Spleen (tissue), 11 donors: Measurements from ENCODE around the gene DYSF. TPM values are rescaled to one million over a fixed set of nuclear protein-coding genes. Genes with fewer than 3 reads are reported as not detected.
A peak's percentile ranks its signal among the peaks of the same experiment; 100 is the strongest.

Experiments used
- DNase-seq: peaks from one replicate; pipeline ENCODE4 v3.0.0-alpha.2; 2020
- H3K27ac ChIP-seq, 8 donors: fragments of 200-600 bp; sonication (generic) in 7 of 8; 1 replicate in 4 of 8; 2 replicates in 4 of 8; pipeline versions ENCODE4 v1.5.0 to v1.8.0; 2016 to 2021; ENCODE audit warnings: inconsistent platforms in 4 of 8, mild to moderate bottlenecking in 4 of 8, moderate library complexity in 1 of 8
- H3K27me3 ChIP-seq, 7 donors: fragments of 200-600 bp; sonication (generic) in 6 of 7; replicated peaks in 1 of 7; 1 replicate in 4 of 7; 2 replicates in 3 of 7; pipeline versions ENCODE4 v1.5.0 to v1.8.0; 2016 to 2021; ENCODE audit warnings: inconsistent platforms in 3 of 7, mild to moderate bottlenecking in 1 of 7
- H3K36me3 ChIP-seq, 6 donors: fragments of 200-600 bp; sonication (generic) in 5 of 6; 1 replicate in 4 of 6; 2 replicates in 2 of 6; pipeline versions ENCODE4 v1.5.0 to v1.8.0; 2016 to 2021; ENCODE audit warnings: inconsistent platforms in 2 of 6
- H3K4me1 ChIP-seq, 6 donors: fragments of 200-600 bp; sonication (generic) in 5 of 6; 1 replicate in 3 of 6; 2 replicates in 3 of 6; pipeline versions ENCODE4 v1.5.0 to v1.8.0; 2016 to 2021; ENCODE audit warnings: inconsistent platforms in 3 of 6
- H3K4me3 ChIP-seq, 8 donors: fragments of 200-600 bp; sonication (generic) in 7 of 8; 1 replicate in 4 of 8; 2 replicates in 4 of 8; pipeline versions ENCODE4 v1.5.0 to v1.8.0; 2016 to 2021; ENCODE audit warnings: inconsistent platforms in 4 of 8, mild to moderate bottlenecking in 4 of 8, moderate library complexity in 2 of 8
- H3K9me3 ChIP-seq, 8 donors: fragments of 200-600 bp; sonication (generic) in 7 of 8; 1 replicate in 4 of 8; 2 replicates in 4 of 8; pipeline versions ENCODE4 v1.5.0 to v1.8.0; 2016 to 2021; ENCODE audit warnings: inconsistent platforms in 4 of 8
- POLR2A ChIP-seq, 3 donors: fragments of 450-650 bp; IDR thresholded peaks; one replicate each; pipeline ENCODE4 v1.5.1; 2017; ENCODE audit warnings: antibody characterized with exemption in 3 of 3, mild to moderate bottlenecking in 1 of 3
- POLR2AphosphoS5 ChIP-seq, 3 donors: sonication (generic); formaldehyde crosslinking; IDR thresholded peaks; one replicate each; pipeline ENCODE4 v1.5.1; 2017; ENCODE audit warnings: antibody characterized with exemption in 3 of 3
- WGBS, 5 donors: extraction: QIAGEN DNeasy Blood & Tissue Kit in 3 of 5; methylation state at CpG; one replicate each; pipeline versions ENCODE4 v1.1.5 to v1.1.7; 2013 to 2018; 5-methylcytosine and 5-hydroxymethylcytosine counted together
- intact Hi-C: fragments of 100-400 bp; cut with DNase I; formaldehyde crosslinking; loops from one replicate; pipeline ENCODE4 v1.15.0; 2023; ENCODE audit warnings: low total_unique reads
- polyA plus RNA-seq, 3 donors: library from polyadenylated mRNA; stranded (reverse); fragments of 200-250 nt; gene quantifications; one replicate each; pipeline ENCODE4 v1.2.1, GENCODE V29; 2013
- total RNA-seq, 7 donors: library from RNA; depleted of rRNA in 3 of 7; stranded (reverse); fragments of >200 nt in 3 of 7; fragmentation: NEBNext Ultra II Directional in 4 of 7; extraction: Animal tissue kit (Norgen Biotek cat#: 25700) in 4 of 7; gene quantifications; one replicate each; pipeline versions ENCODE4 v1.1.0 to v1.2.1, GENCODE V29; 2016 to 2021
- TF ChIP-seq, protein P1 (sequence below), 11 experiments: fragments of 200-600 bp in 7 of 11; fragments of 450-650 bp in 4 of 11; sonication (generic) in 4 of 11; IDR thresholded peaks in 8 of 11; conservative IDR thresholded peaks in 3 of 11; 1 replicate in 7 of 11; 2 replicates in 4 of 11; pipeline versions ENCODE4 v1.4.0 to v1.8.0; 2016 to 2021; ENCODE audit warnings: antibody characterized with exemption in 11 of 11, inconsistent platforms in 4 of 11, mild to moderate bottlenecking in 1 of 11
- donor health status: healthy with polysubstance abuse.
- donor health status: DM: no; HTN: no; CAD: no; lungs with moderate emphysema.
- donor health status: DM: no; HTN: no; CAD: no.
- donor health status: Bipolar disorder and iron deficiency.
- donor health status: healthy.
- donor health status: DM: no; HTN: no; CAD: no.
- donor health status: DM: yes; HTN: yes; CAD: no.

The DYSF gene
- total and polyA plus RNA-seq, 10 donors = 4.0 to 287 (median 124) TPM

DNA sequence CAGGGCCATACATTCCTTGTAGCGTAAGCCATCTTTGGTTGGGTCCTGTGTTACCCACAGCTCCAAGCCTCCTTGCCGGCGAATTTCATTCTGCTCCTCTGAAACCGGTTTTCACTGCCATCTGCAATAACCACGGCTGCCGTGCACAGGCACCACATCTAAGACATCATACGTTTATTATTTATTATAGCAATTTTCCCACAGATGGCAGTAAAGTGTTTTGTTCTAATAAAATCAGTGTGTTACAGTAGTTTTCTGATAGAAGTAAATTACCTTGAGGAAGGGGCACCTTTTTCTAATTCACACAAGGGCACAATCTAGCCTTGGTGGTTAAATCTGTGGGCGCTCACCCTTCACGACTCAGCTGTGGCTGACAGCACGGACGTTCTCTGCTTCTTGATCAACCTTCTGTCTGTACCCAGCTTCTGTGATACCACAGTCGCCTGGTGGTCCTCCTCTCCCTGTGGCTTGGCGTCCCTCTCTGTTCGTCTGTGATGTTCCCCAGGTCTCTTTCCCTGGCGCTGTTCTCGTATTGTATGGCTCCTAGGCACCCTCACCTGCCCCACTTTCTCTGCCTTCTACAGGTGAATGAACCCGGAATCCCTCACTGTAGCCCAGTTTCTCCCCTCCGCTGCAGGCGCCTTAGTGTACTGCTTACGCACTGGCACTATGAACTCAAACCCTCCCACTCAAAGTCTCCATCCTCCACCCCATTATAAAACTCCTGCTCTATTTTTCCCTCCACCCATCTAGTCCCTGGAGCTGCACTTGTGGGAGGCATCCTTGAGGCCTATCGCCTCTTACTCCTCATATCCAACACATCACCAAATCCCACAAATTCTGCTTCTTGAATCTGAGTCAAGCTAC lies 236.8 kb downstream of the DYSF start:
- peaks cover 0 to 53% (median 10%) of the 10 kb centered on the region in 6 donors for H3K36me3 ChIP-seq
- peak; percentile 54 for DNase-seq
- peaks cover 0 to 6% (median 0%) of the 10 kb centered on the region in 6 donors for H3K4me1 ChIP-seq
- TF ChIP-seq POLR2A (IDR thresholded peaks at IDR 0.05) (no peak), POLR2AphosphoS5 (IDR thresholded peaks at IDR 0.05) (no peak)
- TF ChIP-seq, protein P1, sequence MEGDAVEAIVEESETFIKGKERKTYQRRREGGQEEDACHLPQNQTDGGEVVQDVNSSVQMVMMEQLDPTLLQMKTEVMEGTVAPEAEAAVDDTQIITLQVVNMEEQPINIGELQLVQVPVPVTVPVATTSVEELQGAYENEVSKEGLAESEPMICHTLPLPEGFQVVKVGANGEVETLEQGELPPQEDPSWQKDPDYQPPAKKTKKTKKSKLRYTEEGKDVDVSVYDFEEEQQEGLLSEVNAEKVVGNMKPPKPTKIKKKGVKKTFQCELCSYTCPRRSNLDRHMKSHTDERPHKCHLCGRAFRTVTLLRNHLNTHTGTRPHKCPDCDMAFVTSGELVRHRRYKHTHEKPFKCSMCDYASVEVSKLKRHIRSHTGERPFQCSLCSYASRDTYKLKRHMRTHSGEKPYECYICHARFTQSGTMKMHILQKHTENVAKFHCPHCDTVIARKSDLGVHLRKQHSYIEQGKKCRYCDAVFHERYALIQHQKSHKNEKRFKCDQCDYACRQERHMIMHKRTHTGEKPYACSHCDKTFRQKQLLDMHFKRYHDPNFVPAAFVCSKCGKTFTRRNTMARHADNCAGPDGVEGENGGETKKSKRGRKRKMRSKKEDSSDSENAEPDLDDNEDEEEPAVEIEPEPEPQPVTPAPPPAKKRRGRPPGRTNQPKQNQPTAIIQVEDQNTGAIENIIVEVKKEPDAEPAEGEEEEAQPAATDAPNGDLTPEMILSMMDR (IDR thresholded peaks at IDR 0.05 in 8 of 11, conservative IDR thresholded peaks at IDR 0.05 in 3 of 11) = no peak
- H3K27me3 ChIP-seq = peaks cover 0 to 8% (median 0%) of the 10 kb centered on the region in 7 donors
- no peak overlapping the region for H3K4me3 ChIP-seq
- WGBS, 5 donors = 87 to 94% (median 91%) methylated on average over 21 of the region's 21 CpGs
- H3K27ac ChIP-seq = no peak overlapping the region
- intact Hi-C loops = no loop called here
- no peaks in the 10 kb centered on the region for H3K9me3 ChIP-seq

DNA sequence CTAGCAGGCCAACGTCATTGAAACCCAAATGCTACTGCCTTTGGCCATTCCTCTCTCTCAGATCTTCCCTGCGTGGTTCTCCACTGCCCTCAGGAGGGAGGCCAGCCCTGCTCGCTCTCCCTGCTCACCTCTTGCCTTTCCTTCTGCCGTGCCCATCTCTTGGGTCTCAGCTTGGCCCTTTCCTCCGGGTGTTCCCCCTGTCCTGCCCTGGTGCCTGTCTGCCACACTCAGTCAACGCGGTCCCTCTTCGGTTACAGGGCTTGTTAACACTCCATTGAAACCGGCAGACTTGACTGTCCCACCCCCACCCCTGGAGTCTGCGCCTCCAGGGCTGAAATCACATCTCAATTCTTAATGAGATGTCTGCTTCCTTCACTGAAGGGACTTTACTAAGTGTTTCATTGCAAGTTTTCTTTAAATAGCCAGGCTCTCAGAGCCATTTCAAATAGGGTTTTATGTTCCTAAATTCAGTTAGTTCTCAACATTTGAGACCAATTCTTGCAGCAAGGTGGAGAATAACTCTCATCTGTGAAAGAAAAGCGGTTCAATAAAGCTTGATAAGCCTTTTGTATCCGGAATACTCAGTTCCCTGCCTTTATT lies 237.6 kb downstream of the DYSF start:
- peaks cover 0 to 11% (median 0%) of the 10 kb centered on the region in 7 donors for H3K27me3 ChIP-seq
- WGBS, 5 donors = 72 to 80% (median 74%) methylated on average over 12 of the region's 12 CpGs
- no peak overlapping the region for H3K27ac ChIP-seq
- H3K36me3 ChIP-seq = peaks cover 0 to 45% (median 9%) of the 10 kb centered on the region in 6 donors
- intact Hi-C loops = no loop called here
- H3K9me3 ChIP-seq = no peaks in the 10 kb centered on the region
- peaks cover 0 to 6% (median 0%) of the 10 kb centered on the region in 6 donors for H3K4me1 ChIP-seq
- peak; percentile 58 for DNase-seq
- peak in 1 of 3 donors; percentile 38 for TF ChIP-seq POLR2AphosphoS5 (IDR thresholded peaks at IDR 0.05)
- TF ChIP-seq, protein P1 (IDR thresholded peaks at IDR 0.05 in 8 of 11, conservative IDR thresholded peaks at IDR 0.05 in 3 of 11) = no peak
- no peak for TF ChIP-seq POLR2A (IDR thresholded peaks at IDR 0.05)
- H3K4me3 ChIP-seq = no peak overlapping the region

DNA sequence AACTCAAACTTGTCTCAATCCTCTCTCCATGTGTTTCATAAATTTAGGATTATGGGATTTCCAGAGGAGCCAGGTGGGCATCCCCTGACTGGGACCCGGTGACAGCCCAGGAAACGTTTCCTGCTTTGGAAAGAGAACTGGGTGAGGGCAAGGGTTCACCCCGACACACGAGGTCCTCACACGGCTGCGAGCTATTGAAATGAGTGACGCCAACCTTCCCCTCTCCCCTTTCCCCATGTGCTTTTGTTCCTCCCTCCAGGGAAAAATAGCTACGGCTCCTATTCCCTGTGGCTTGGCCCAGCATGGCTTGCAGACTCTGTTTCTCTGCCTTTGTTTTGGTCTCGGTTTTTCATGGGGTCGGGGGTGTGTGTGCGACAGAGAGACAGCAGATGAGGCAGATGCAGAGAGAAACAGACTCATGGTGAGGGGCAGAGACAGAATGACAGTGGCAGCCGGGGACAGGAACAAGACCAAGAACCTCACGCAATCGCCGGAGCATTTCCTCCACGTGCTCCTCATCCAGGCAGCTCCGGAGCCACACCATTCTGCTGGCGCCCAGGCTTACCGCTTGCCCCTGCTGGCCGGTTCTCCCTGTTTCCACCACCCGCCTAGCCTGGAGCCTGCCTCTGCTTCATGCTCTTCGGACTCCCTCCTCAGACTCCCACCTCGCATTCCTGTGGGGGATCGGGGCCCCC lies 238.5 kb downstream of the DYSF start:
- WGBS, 5 donors = 50 to 63% (median 53%) methylated on average over 23 to 24 of the region's 24 CpGs
- Histone ChIP-seq H3K36me3 (peaks cover 0 to 36% (median 8%) of the 10 kb centered on the region in 6 donors), H3K27ac (no peak overlapping the region), H3K9me3 (no peaks in the 10 kb centered on the region), H3K27me3 (peaks cover 0 to 11% (median 0%) of the 10 kb centered on the region in 7 donors), H3K4me1 (peaks cover 0 to 6% (median 0%) of the 10 kb centered on the region in 6 donors), H3K4me3 (no peak overlapping the region)
- DNase-seq = peak; percentile 71
- TF ChIP-seq POLR2AphosphoS5 (IDR thresholded peaks at IDR 0.05) = peak in 2 of 3 donors; percentile 8 to 66
- no peak for TF ChIP-seq POLR2A (IDR thresholded peaks at IDR 0.05)
- intact Hi-C loops = no loop called here

DNA sequence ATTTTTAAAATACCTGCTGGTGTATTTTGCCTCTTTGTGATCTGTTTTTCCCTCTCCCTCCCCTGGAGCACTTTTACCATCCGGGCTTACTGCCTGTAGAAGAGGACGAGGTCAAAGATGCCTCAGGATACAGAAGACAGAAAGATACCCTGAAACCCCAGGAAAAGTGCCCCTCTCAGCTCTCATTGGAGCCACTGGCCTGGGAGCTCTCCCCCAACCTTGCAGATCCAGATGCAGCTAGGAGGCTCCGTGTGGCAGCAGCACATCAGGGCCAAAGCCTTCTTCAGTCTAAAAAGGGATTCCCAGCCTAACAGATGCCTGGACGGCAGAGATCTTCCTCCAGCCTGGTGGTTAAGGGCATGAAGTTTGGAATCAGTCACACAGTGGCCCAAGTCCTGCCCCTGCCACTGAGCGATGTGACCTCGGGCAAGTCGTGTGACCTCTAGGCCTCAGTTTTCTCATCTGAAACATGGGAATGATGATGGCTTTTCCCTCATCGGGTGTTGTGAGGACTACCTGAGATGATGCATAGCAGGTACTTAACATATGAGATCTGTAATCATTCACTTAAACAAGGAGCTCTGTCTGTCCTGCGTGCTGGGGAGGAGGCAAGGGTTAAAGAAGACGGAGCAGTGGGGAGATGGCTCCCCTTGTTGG lies 239.4 kb downstream of the DYSF start:
- WGBS, 5 donors = 79 to 91% (median 83%) methylated on average over 9 to 10 of the region's 10 CpGs
- intact Hi-C loops = no loop called here
- H3K36me3 ChIP-seq = peaks cover 0 to 27% (median 4%) of the 10 kb centered on the region in 6 donors
- peaks cover 0 to 6% (median 0%) of the 10 kb centered on the region in 6 donors for H3K4me1 ChIP-seq
- no peak overlapping the region for H3K4me3 ChIP-seq
- H3K9me3 ChIP-seq = no peaks in the 10 kb centered on the region
- peaks cover 0 to 11% (median 0%) of the 10 kb centered on the region in 7 donors for H3K27me3 ChIP-seq
- DNase-seq = peak; percentile 47
- H3K27ac ChIP-seq = no peak overlapping the region
- TF ChIP-seq, protein P1 (IDR thresholded peaks at IDR 0.05 in 8 of 11, conservative IDR thresholded peaks at IDR 0.05 in 3 of 11) = no peak
- TF ChIP-seq POLR2AphosphoS5 (IDR thresholded peaks at IDR 0.05) = no peak
- TF ChIP-seq POLR2A (IDR thresholded peaks at IDR 0.05) = no peak
